Measurements from ENCODE around the gene AASDHPPT. TPM values are rescaled to one million over a fixed set of nuclear protein-coding genes. Genes with fewer than 3 reads are reported as not detected.

AASDHPPT gene
- total RNA-seq, 3 donors from 2014 or later = 28.6 to 59.7 (median 36.4) TPM

DNA sequence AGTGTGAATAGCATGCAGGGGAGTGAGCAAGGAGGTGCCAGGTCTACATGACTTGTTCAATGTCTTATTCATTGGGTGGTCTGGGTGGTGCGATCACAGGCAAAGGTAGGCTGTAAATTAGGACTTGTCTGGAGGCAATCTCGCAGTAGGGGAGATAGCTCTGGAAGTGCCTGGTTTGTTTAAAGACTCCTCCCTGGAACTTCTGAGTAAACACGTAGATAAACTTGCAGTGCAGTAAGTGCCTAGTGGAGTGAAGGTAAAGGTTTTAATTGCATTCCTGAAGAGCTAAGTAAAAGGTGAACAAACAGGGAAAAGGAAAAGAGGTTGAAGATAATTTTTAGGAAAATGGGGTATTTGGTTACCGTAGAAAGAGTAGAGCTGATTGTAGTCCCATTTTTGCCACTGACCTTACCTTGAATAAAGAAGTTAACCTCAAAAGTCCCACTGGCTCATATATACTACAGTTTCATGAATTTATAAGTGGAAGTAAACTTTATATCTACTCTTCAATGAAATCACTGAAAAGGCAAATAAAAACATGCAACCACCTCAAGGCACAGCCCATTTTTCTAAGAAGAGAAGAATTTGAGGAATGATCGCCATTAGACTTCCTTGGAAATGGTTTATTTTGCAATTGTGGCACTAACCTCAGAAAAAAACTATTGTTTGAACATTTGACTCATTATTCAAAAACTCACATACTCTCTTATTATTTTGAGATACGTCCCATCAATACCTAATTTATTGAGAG is 44.3 kb downstream of the AASDHPPT start:
- Histone ChIP-seq H3K9me3 (no peaks in the 10 kb centered on the region), H3K4me3 (no peak overlapping the region), H3K4me1 (no peaks in the 10 kb centered on the region), H3K36me3 (no peaks in the 10 kb centered on the region), H3K27me3 (no peaks in the 10 kb centered on the region), H3K27ac (no peak overlapping the region)
- intact Hi-C loops (cut with DNase I; ENCODE audit: low total_unique reads) = no loop called here
- DNase-seq (ENCODE audit: low spot score in 2 of 2) = no peak
- no peak for TF ChIP-seq POLR2A (IDR thresholded peaks at IDR 0.05)
- TF ChIP-seq, protein P1, sequence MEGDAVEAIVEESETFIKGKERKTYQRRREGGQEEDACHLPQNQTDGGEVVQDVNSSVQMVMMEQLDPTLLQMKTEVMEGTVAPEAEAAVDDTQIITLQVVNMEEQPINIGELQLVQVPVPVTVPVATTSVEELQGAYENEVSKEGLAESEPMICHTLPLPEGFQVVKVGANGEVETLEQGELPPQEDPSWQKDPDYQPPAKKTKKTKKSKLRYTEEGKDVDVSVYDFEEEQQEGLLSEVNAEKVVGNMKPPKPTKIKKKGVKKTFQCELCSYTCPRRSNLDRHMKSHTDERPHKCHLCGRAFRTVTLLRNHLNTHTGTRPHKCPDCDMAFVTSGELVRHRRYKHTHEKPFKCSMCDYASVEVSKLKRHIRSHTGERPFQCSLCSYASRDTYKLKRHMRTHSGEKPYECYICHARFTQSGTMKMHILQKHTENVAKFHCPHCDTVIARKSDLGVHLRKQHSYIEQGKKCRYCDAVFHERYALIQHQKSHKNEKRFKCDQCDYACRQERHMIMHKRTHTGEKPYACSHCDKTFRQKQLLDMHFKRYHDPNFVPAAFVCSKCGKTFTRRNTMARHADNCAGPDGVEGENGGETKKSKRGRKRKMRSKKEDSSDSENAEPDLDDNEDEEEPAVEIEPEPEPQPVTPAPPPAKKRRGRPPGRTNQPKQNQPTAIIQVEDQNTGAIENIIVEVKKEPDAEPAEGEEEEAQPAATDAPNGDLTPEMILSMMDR (IDR thresholded peaks at IDR 0.05) = no peak
- TF ChIP-seq POLR2AphosphoS5 (IDR thresholded peaks at IDR 0.05) = no peak

DNA sequence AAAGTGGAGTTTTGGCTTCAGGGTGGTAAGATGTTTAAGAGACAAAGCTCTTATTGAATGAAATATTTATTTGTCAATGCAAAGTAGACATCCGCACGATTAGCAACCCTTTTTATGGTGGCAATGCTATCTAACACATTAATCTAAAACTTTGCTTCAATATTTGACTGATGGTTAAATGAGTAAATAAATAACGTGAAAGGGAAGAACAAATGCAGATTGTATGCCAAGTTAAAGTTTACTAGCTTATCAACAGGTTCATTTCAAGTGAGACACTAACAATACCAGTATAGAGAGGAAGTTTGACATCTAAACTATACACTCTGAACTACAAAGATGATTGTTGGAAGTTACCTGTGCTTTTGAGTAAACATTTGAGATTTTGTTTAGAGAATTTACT is 50.1 kb downstream of the AASDHPPT start:
- H3K9me3 ChIP-seq = no peaks in the 10 kb centered on the region
- no peak for DNase-seq (ENCODE audit: low spot score in 2 of 2)
- H3K36me3 ChIP-seq = no peaks in the 10 kb centered on the region
- H3K4me3 ChIP-seq = no peak overlapping the region
- no peaks in the 10 kb centered on the region for H3K27me3 ChIP-seq
- no peak overlapping the region for H3K27ac ChIP-seq
- TF ChIP-seq POLR2A (IDR thresholded peaks at IDR 0.05) = no peak
- TF ChIP-seq POLR2AphosphoS5 (IDR thresholded peaks at IDR 0.05) = no peak
- TF ChIP-seq, protein P1 (IDR thresholded peaks at IDR 0.05) = no peak
- intact Hi-C loops (cut with DNase I; ENCODE audit: low total_unique reads) = no loop called here
- no peaks in the 10 kb centered on the region for H3K4me1 ChIP-seq

DNA sequence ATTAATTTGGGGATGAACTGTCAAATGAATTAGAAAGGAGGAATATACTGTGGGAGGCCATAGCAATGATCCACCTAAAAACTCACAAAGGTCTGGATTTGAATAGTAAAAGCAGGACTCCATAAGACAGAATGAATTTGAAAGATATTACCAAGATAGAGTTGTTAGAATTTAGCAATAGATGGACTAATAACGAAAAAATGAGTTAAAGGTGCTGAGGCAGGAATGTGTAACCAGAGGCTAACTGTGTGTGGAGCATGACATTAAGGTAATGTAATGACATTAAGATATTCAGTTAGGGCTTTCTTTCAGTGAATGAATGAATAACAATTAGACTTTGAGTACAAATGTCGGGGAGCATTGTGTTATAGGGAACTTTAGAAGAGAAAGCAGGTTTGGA is 51.3 kb downstream of the AASDHPPT start:
- Histone ChIP-seq H3K27me3 (no peaks in the 10 kb centered on the region), H3K4me3 (no peak overlapping the region), H3K9me3 (no peaks in the 10 kb centered on the region), H3K27ac (no peak overlapping the region), H3K36me3 (no peaks in the 10 kb centered on the region), H3K4me1 (no peaks in the 10 kb centered on the region)
- no peak for DNase-seq (ENCODE audit: low spot score in 2 of 2)
- intact Hi-C loops (cut with DNase I; ENCODE audit: low total_unique reads) = no loop called here
- TF ChIP-seq, protein P1 (IDR thresholded peaks at IDR 0.05) = no peak
- TF ChIP-seq POLR2AphosphoS5 (IDR thresholded peaks at IDR 0.05) (no peak), POLR2A (IDR thresholded peaks at IDR 0.05) (no peak)

DNA sequence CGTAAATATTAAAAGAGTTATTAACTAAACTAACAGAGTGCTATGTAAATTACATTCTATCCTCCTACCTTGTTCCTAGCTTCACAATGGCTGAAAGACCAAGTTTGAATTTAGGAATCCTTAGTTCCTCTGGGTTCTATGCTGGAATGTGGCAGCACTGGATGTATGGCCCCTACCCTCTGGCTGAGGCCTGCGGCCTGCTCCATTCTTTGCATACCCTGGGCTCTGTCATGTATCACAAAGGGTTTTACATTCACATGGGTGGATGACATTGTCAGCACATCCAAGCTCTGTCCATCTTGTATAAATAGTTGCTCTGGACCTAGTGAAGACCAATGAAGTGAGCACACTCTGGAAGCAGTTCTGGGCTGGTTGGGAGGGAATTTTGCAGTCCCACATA is 54.5 kb downstream of the AASDHPPT start:
- H3K4me3 ChIP-seq = no peak overlapping the region
- H3K36me3 ChIP-seq = no peaks in the 10 kb centered on the region
- no peaks in the 10 kb centered on the region for H3K27me3 ChIP-seq
- intact Hi-C loops (cut with DNase I; ENCODE audit: low total_unique reads) = no loop called here
- no peak overlapping the region for H3K27ac ChIP-seq
- H3K4me1 ChIP-seq = no peaks in the 10 kb centered on the region
- TF ChIP-seq, protein P1 (IDR thresholded peaks at IDR 0.05) = no peak
- TF ChIP-seq POLR2A (IDR thresholded peaks at IDR 0.05) (no peak), POLR2AphosphoS5 (IDR thresholded peaks at IDR 0.05) (no peak)
- DNase-seq (ENCODE audit: low spot score in 2 of 2) = no peak
- no peaks in the 10 kb centered on the region for H3K9me3 ChIP-seq

DNA sequence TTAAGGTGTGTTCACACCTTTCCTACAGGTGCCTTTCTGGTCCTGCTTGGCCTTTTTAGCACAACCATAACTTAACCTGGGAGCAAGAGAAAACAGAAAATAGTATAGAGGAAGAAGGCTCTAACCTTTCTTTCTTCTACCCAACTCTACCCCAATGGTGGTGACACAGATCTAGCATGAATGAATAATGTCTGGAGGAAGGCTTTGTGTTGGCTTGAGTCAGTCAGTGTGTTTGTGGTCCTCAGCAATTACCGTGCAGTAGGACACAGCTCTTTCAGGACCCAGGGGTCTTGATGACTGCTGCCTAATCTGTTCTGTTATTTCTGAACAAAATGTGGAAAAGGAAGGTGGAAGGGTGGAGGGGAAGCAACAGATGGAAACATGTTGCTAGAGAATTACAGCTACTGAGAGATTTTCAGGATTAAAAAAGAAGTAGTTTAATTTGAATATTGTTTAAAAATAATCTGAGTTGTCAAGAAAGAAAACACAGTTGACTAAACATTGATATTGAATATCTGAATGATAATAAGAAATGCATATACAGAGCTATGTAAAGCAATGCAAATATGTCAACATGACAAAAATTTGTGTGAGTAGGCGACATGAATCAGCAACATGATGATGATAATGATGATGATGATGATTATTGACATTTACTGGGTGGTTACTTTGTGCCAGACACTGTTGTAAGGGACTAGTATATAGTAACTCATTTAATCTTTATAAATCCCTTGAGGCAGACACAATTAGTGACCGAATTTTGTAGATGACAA is 55.3 kb downstream of the AASDHPPT start:
- no peak overlapping the region for H3K27ac ChIP-seq
- no peaks in the 10 kb centered on the region for H3K36me3 ChIP-seq
- no peak for DNase-seq (ENCODE audit: low spot score in 2 of 2)
- intact Hi-C loops (cut with DNase I; ENCODE audit: low total_unique reads) = loop anchor here (1.0 kb wide), 1 partner anchor 7 kb away; no protein-coding TSS in a partner anchor
- no peaks in the 10 kb centered on the region for H3K4me1 ChIP-seq
- TF ChIP-seq POLR2AphosphoS5 (IDR thresholded peaks at IDR 0.05) = no peak
- no peak for TF ChIP-seq POLR2A (IDR thresholded peaks at IDR 0.05)
- TF ChIP-seq, protein P1 (IDR thresholded peaks at IDR 0.05) = no peak
- no peak overlapping the region for H3K4me3 ChIP-seq
- H3K9me3 ChIP-seq = no peaks in the 10 kb centered on the region
- H3K27me3 ChIP-seq = no peaks in the 10 kb centered on the region

Data from breast epithelium (tissue), 4 donors.